H1 (cell line): Measurements from ENCODE around the gene GUCY1A2. TPM values are rescaled to one million over a fixed set of nuclear protein-coding genes. Genes with fewer than 3 reads are reported as not detected.

Source experiments
- CTCF ChIA-PET: fragments of 300-600 bp; sonication (Branson Sonifier 250); formaldehyde crosslinking; loops from one replicate; lab custom pipeline; 2021; ENCODE audit not compliant: partially characterized antibody; lab: Charles Lee
- POLR2A ChIA-PET: fragments of 300-600 bp; sonication (Branson Sonifier 250); formaldehyde crosslinking; loops from one replicate; lab custom pipeline; 2021; ENCODE audit warnings: inconsistent platforms; ENCODE audit not compliant: partially characterized antibody; lab: Charles Lee
- DNase-seq, 2 experiments: peaks; one replicate each; pipeline versions ENCODE4 v3.0.0 to v3.0.0-alpha.2; 2010 to 2022; ENCODE audit warnings: low spot score in 2 of 2, low read depth in 1 of 2, mixed read lengths in 1 of 2
- FAIRE-seq: peaks from 2 replicates; lab custom pipeline; 2011; peaks lifted over from hg19 to GRCh38; lab: Jason Lieb, UNC
- H2AFZ ChIP-seq: 2 replicates; pipeline ENCODE4 v1.8.1; 2012; ENCODE audit warnings: low read length, inconsistent platforms
- H2AK5ac ChIP-seq: 2 replicates; pipeline ENCODE4 v1.6.1; 2013; ENCODE audit warnings: low read depth, low read length
- H2BK120ac ChIP-seq: replicated peaks from 2 replicates; pipeline ENCODE3; 2013; ENCODE audit warnings: low read depth, low read length, inconsistent platforms
- H2BK12ac ChIP-seq: 2 replicates; pipeline ENCODE4 v1.6.1; 2013; ENCODE audit warnings: low read depth, low read length
- H2BK15ac ChIP-seq: 2 replicates; pipeline ENCODE4 v1.6.1; 2013; ENCODE audit warnings: low read length
- H2BK20ac ChIP-seq: 2 replicates; pipeline ENCODE4 v1.6.1; 2013; ENCODE audit warnings: low read length
- H2BK5ac ChIP-seq: 2 replicates; pipeline ENCODE4 v1.6.1; 2013; ENCODE audit warnings: low read depth, low read length
- H3K14ac ChIP-seq: 2 replicates; pipeline ENCODE4 v1.6.1; 2013; ENCODE audit warnings: inconsistent platforms; ENCODE audit not compliant: insufficient read length
- H3K18ac ChIP-seq: 2 replicates; pipeline ENCODE4 v1.6.1; 2013; ENCODE audit warnings: low read length; ENCODE audit errors: extremely low read depth
- H3K23ac ChIP-seq: 2 replicates; pipeline ENCODE4 v1.6.1; 2013; ENCODE audit warnings: inconsistent platforms; ENCODE audit not compliant: insufficient read length
- H3K23me2 ChIP-seq: 2 replicates; pipeline ENCODE4 v1.6.1; 2013; ENCODE audit warnings: low read depth, low read length
- H3K27ac ChIP-seq: 2 replicates; pipeline ENCODE4 v1.6.1; 2011; ENCODE audit warnings: low read depth, low read length, inconsistent platforms
- H3K27me3 ChIP-seq, 4 experiments: replicated peaks in 1 of 4; 1 replicate in 1 of 4; 2 replicates in 3 of 4; pipeline versions ENCODE4 v1.6.1 to v1.8.1; 2011 to 2013; ENCODE audit warnings: low read length in 3 of 4, mild to moderate bottlenecking in 3 of 4, inconsistent platforms in 2 of 4, mixed read lengths in 2 of 4, moderate library complexity in 1 of 4; ENCODE audit not compliant: control insufficient read depth in 3 of 4, insufficient read depth in 3 of 4; ENCODE audit errors: extremely low read depth in 1 of 4
- H3K36me3 ChIP-seq, 4 experiments: 2 replicates each; pipeline versions ENCODE4 v1.6.1 to v1.8.1; 2011 to 2013; ENCODE audit warnings: mild to moderate bottlenecking in 4 of 4, low read length in 3 of 4, moderate library complexity in 2 of 4, control low read depth in 1 of 4, inconsistent platforms in 1 of 4; ENCODE audit not compliant: insufficient read depth in 4 of 4, control insufficient read depth in 2 of 4
- H3K4ac ChIP-seq: replicated peaks from 2 replicates; pipeline ENCODE3; 2013; ENCODE audit warnings: low read length, low read depth, mixed read lengths, inconsistent platforms; ENCODE audit not compliant: insufficient read length
- H3K4me1 ChIP-seq, 4 experiments: replicated peaks in 1 of 4; 1 replicate in 1 of 4; 2 replicates in 3 of 4; pipeline versions ENCODE4 v1.6.1 to v1.8.1; 2011 to 2013; ENCODE audit warnings: low read length in 3 of 4, inconsistent platforms in 2 of 4, mixed read lengths in 1 of 4; ENCODE audit not compliant: insufficient read depth in 4 of 4, control insufficient read depth in 3 of 4
- H3K4me2 ChIP-seq, 2 experiments: 2 replicates each; pipeline versions ENCODE4 v1.6.1 to v1.8.1; 2011 to 2013; ENCODE audit warnings: low read depth in 2 of 2, low read length in 2 of 2, control low read depth in 1 of 2, inconsistent platforms in 1 of 2, mild to moderate bottlenecking in 1 of 2; ENCODE audit not compliant: insufficient read depth in 1 of 2
- H3K4me3 ChIP-seq, 4 experiments: fragments of 200-600, 300-600 bp in 1 of 4; sonication (generic), shearing (Covaris generic), sonication (Bioruptor Twin) in 1 of 4; 2 replicates each; pipeline versions ENCODE4 v1.5.1 to v1.8.1; 2011 to 2016; ENCODE audit warnings: low read length in 4 of 4, low read depth in 3 of 4, control low read depth in 2 of 4, inconsistent platforms in 2 of 4, mild to moderate bottlenecking in 2 of 4, mixed read lengths in 1 of 4, moderate library complexity in 1 of 4; ENCODE audit not compliant: insufficient read depth in 2 of 4; ENCODE audit errors: extremely low read depth in 1 of 4
- H3K56ac ChIP-seq: replicated peaks from 2 replicates; pipeline ENCODE3; 2013; ENCODE audit warnings: low read depth, mild to moderate bottlenecking, mixed read lengths, low read length, inconsistent platforms; ENCODE audit not compliant: insufficient read length
- H3K79me1 ChIP-seq: 2 replicates; pipeline ENCODE4 v1.6.1; 2013; ENCODE audit warnings: low read depth, low read length, control low read depth
- H3K79me2 ChIP-seq, 2 experiments: 2 replicates each; pipeline versions ENCODE4 v1.6.1 to v1.8.1; 2012 to 2013; ENCODE audit warnings: low read length in 2 of 2, mild to moderate bottlenecking in 2 of 2, inconsistent platforms in 1 of 2; ENCODE audit not compliant: insufficient read depth in 2 of 2, control insufficient read depth in 1 of 2
- H3K9ac ChIP-seq, 4 experiments: replicated peaks in 1 of 4; 1 replicate in 1 of 4; 2 replicates in 3 of 4; pipeline versions ENCODE4 v1.6.1 to v1.8.1; 2011 to 2013; ENCODE audit warnings: low read depth in 3 of 4, low read length in 3 of 4, control low read depth in 2 of 4, mild to moderate bottlenecking in 2 of 4, moderate library complexity in 2 of 4, inconsistent platforms in 1 of 4; ENCODE audit errors: extremely low read depth in 1 of 4
- H3K9me3 ChIP-seq, 2 experiments: 2 replicates each; pipeline versions ENCODE4 v1.6.1 to v1.8.1; 2012 to 2013; ENCODE audit warnings: mild to moderate bottlenecking in 2 of 2, moderate library complexity in 2 of 2, control low read depth in 1 of 2, inconsistent platforms in 1 of 2, low read depth in 1 of 2, low read length in 1 of 2, mixed read lengths in 1 of 2; ENCODE audit not compliant: insufficient read depth in 2 of 2
- H4K20me1 ChIP-seq, 2 experiments: replicated peaks in 1 of 2; 2 replicates each; pipeline versions ENCODE3 to v1.8.1; 2011 to 2013; ENCODE audit warnings: inconsistent platforms in 2 of 2, low read length in 2 of 2, mild to moderate bottlenecking in 1 of 2; ENCODE audit not compliant: insufficient read depth in 2 of 2, control insufficient read depth in 1 of 2
- H4K5ac ChIP-seq: 2 replicates; pipeline ENCODE4 v1.6.1; 2013; ENCODE audit warnings: low read length, low read depth, mixed read lengths, inconsistent platforms; ENCODE audit not compliant: insufficient read length
- H4K8ac ChIP-seq: 2 replicates; pipeline ENCODE4 v1.8.0; 2013; ENCODE audit warnings: mild to moderate bottlenecking, moderate library complexity, low read length, inconsistent platforms; ENCODE audit not compliant: insufficient read depth; ENCODE audit errors: extremely low read depth
- H4K91ac ChIP-seq: replicated peaks from 2 replicates; pipeline ENCODE3; 2013; ENCODE audit warnings: low read length, mixed read lengths, inconsistent platforms; ENCODE audit not compliant: insufficient read length
- ATF3 ChIP-seq: IDR thresholded peaks from 2 replicates; pipeline ENCODE4 v1.6.1; 2011; ENCODE audit warnings: low read depth, mild to moderate bottlenecking, low read length; ENCODE audit not compliant: insufficient read depth
- BRCA1 ChIP-seq: IDR thresholded peaks from 2 replicates; pipeline ENCODE4 v1.6.1; 2012; ENCODE audit warnings: low read depth, low read length, improper control_type of control experiment
- CTCF ChIP-seq, 3 experiments: IDR thresholded peaks; 1 replicate in 2 of 3; 2 replicates in 1 of 3; pipeline versions ENCODE4 v1.5.1 to v1.6.1; 2011; ENCODE audit warnings: low read length in 3 of 3, mild to moderate bottlenecking in 3 of 3, inconsistent platforms in 2 of 3, low read depth in 1 of 3, moderate library complexity in 1 of 3; ENCODE audit not compliant: insufficient read depth in 1 of 3; ENCODE audit errors: control extremely low read depth in 1 of 3
- HDAC6 ChIP-seq: IDR thresholded peaks from one replicate; pipeline ENCODE4 v1.7.1; 2012; ENCODE audit warnings: low read depth, mild to moderate bottlenecking, inconsistent platforms, low read length, moderate library complexity
- SRF ChIP-seq: IDR thresholded peaks from 2 replicates; pipeline ENCODE4 v1.6.1; 2011; ENCODE audit warnings: mild to moderate bottlenecking, low read depth, low read length, moderate library complexity
- TCF12 ChIP-seq: IDR thresholded peaks from 2 replicates; pipeline ENCODE4 v1.6.1; 2011; ENCODE audit warnings: low read depth, mild to moderate bottlenecking, low read length
- ZNF274 ChIP-seq: IDR thresholded peaks from 2 replicates; pipeline ENCODE4 v1.7.0; 2012; ENCODE audit warnings: low read length, borderline replicate concordance; ENCODE audit errors: extremely low read depth
- WGBS, 2 experiments: shearing (Covaris generic) in 1 of 2; methylation state at CpG; one replicate each; pipeline versions ENCODE4 v1.1.6 to v1.1.7; 2013 to 2015; ENCODE audit warnings: low lambda C conversion rate in 2 of 2, mixed read lengths in 2 of 2, inconsistent platforms in 1 of 2, low coverage in 1 of 2, missing lambda C conversion rate in 1 of 2; ENCODE audit not compliant: insufficient replicate concordance in 2 of 2, insufficient coverage in 1 of 2, insufficient read length in 1 of 2; ENCODE audit errors: extremely low coverage in 1 of 2, missing lambda C conversion rate in 1 of 2; 5-methylcytosine and 5-hydroxymethylcytosine counted together
- polyA plus RNA-seq, 7 experiments: library from polyadenylated mRNA; depleted of rRNA in 3 of 7; stranded (reverse) in 5 of 7; unstranded in 2 of 7; fragments of >200 nt in 5 of 7; fragments of 200-250 nt in 2 of 7; gene quantifications; 1 replicate in 5 of 7; 2 replicates in 1 of 7; 4 replicates in 1 of 7; pipeline versions ENCODE4 v1.2.1 to v1.2.3, GENCODE V29; 2011 to 2013; ENCODE audit warnings: missing spikeins in 2 of 7, mixed read lengths in 2 of 7
- total RNA-seq: library from RNA; stranded (reverse); fragmentation: NEBNext Ultra II Directional; extraction: Animal tissue kit (Norgen Biotek cat#: 25700); gene quantifications from 2 replicates; pipeline ENCODE4 v1.2.1, GENCODE V29; 2021

GUCY1A2 gene
- total and polyA plus RNA-seq, 2 of the 8 experiments (the other 6 are each of a cell fraction or from before 2014, with no cell fraction given): 0.11 to 1.9 TPM

GRCh38 chr11:106821826-106822225 is 196.4 kb downstream of the GUCY1A2 start:
- Histone ChIP-seq H3K79me1 (no peaks in the 10 kb centered on the region), H2AK5ac (no peak overlapping the region), H4K8ac (no peak overlapping the region), H3K23ac (no peak overlapping the region), H3K56ac (no peak overlapping the region), H3K18ac (no peak overlapping the region), H3K36me3 (no peaks in the 10 kb centered on the region), H3K4ac (no peak overlapping the region), H2AFZ (no peak overlapping the region), H3K27me3 (no peaks in the 10 kb centered on the region), H4K91ac (no peak overlapping the region), H3K9me3 (no peaks in the 10 kb centered on the region), H4K20me1 (no peaks in the 10 kb centered on the region), H2BK5ac (no peak overlapping the region), H3K79me2 (no peaks in the 10 kb centered on the region), H4K5ac (no peak overlapping the region), H3K4me3 (no peak overlapping the region), H3K23me2 (no peaks in the 10 kb centered on the region), H2BK120ac (no peak overlapping the region), H3K4me2 (no peak overlapping the region), H2BK12ac (no peak overlapping the region), H3K9ac (no peak overlapping the region), H3K4me1 (peaks cover 0 to 3% (median 0%) of the 10 kb centered on the region in 4 experiments; a peak in 1 of 7 replicates), H2BK15ac (no peak overlapping the region), H2BK20ac (no peak overlapping the region), H3K14ac (no peak overlapping the region), H3K27ac (no peak overlapping the region)
- ChIA-PET CTCF (no interaction called here), POLR2A (no interaction called here)
- FAIRE-seq: no peak
- no peak for DNase-seq
- WGBS, 2 experiments: 87% methylated on average over 2 of the region's 2 CpGs; no CpG with 5 or more reads in 1 of the 2 experiments
- TF ChIP-seq SRF: no peak
- no peak for TF ChIP-seq TCF12
- no peak for TF ChIP-seq HDAC6
- no peak for TF ChIP-seq CTCF (IDR thresholded peaks at IDR 0.05; ENCODE audit: control extremely low read depth in 1 of 3, insufficient read depth in 1 of 3, low read depth in 1 of 3, low read length in 3 of 3)
- no peak for TF ChIP-seq ZNF274
- TF ChIP-seq BRCA1: no peak
- no peak for TF ChIP-seq ATF3
